Thyroid gland (tissue), 4 donors: Measurements from ENCODE around the gene KDM4B. TPM values are rescaled to one million over a fixed set of nuclear protein-coding genes. Genes with fewer than 3 reads are reported as not detected.
A peak's percentile ranks its signal among the peaks of the same experiment; 100 is the strongest.

Experiments used
- DNase-seq, 2 donors: peaks; one replicate each; pipeline ENCODE4 v3.0.0-alpha.2; 2019
- H3K27ac ChIP-seq, 3 donors: fragments of 200-600 bp; sonication (generic); 1 replicate in 2 of 3; 2 replicates in 1 of 3; pipeline ENCODE4 v1.5.1; 2016 to 2019; ENCODE audit warnings: mild to moderate bottlenecking in 1 of 3, moderate library complexity in 1 of 3
- H3K27me3 ChIP-seq: fragments of 200-600 bp; sonication (generic); one replicate; pipeline ENCODE4 v1.5.1; 2019
- H3K36me3 ChIP-seq, 2 donors: fragments of 200-600 bp; sonication (generic); one replicate each; pipeline ENCODE4 v1.5.1; 2016 to 2019
- H3K4me1 ChIP-seq, 2 donors: fragments of 200-600 bp; sonication (generic); one replicate each; pipeline ENCODE4 v1.5.1; 2017 to 2019
- H3K4me3 ChIP-seq, 3 donors: fragments of 200-600 bp; sonication (generic); replicated peaks in 1 of 3; 1 replicate in 2 of 3; 2 replicates in 1 of 3; pipeline ENCODE4 v1.5.1; 2016; ENCODE audit warnings: mild to moderate bottlenecking in 1 of 3
- H3K9me3 ChIP-seq: fragments of 200-600 bp; sonication (generic); one replicate; pipeline ENCODE4 v1.5.1; 2017
- CTCF ChIP-seq, 6 experiments: fragments of 200-600 bp in 3 of 6; fragments of 450-650 bp in 3 of 6; sonication (generic) in 3 of 6; IDR thresholded peaks; one replicate each; pipeline ENCODE4 v1.5.1; 2016 to 2019; ENCODE audit warnings: antibody characterized with exemption in 6 of 6, mild to moderate bottlenecking in 2 of 6, inconsistent platforms in 1 of 6, moderate library complexity in 1 of 6
- POLR2A ChIP-seq, 2 donors: fragments of 450-650 bp; IDR thresholded peaks; one replicate each; pipeline ENCODE4 v1.6.1; 2017; ENCODE audit warnings: antibody characterized with exemption in 2 of 2, mild to moderate bottlenecking in 2 of 2, moderate library complexity in 1 of 2
- WGBS, 2 donors: methylation state at CpG; one replicate each; pipeline ENCODE4 v1.1.5; 2017; 5-methylcytosine and 5-hydroxymethylcytosine counted together
- intact Hi-C: fragments of 100-400 bp; cut with DNase I; formaldehyde crosslinking; loops from one replicate; pipeline ENCODE4 v1.15.1; 2023
- total RNA-seq, 4 donors: library from RNA; depleted of rRNA; stranded (reverse); fragments of >200 nt; gene quantifications; one replicate each; pipeline ENCODE4 v1.2.3, GENCODE V29; 2016

KDM4B gene
- total RNA-seq, 4 donors from 2014 or later: 44.3 to 87.2 (median 75.8) TPM

- no peaks in the 10 kb centered on the region for H3K27me3 ChIP-seq
- H3K36me3 ChIP-seq: peaks cover 71 to 92% of the 10 kb centered on the region in 2 donors
- DNase-seq: peak in 1 of 2 donors; percentile 24
- no peak overlapping the region for H3K27ac ChIP-seq
- TF ChIP-seq POLR2A (IDR thresholded peaks at IDR 0.05) (no peak), CTCF (IDR thresholded peaks at IDR 0.05) (no peak)
- H3K4me3 ChIP-seq: no peak overlapping the region
- no peaks in the 10 kb centered on the region for H3K9me3 ChIP-seq
- 84 to 89% methylated on average over 27 to 30 of the region's 30 CpGs for WGBS, 2 donors
- intact Hi-C loops: no loop called here
- H3K4me1 ChIP-seq: no peaks in the 10 kb centered on the region
Observed at GRCh38 chr19:5138606-5139582, 170.0 kb downstream of the KDM4B start.

- no peaks in the 10 kb centered on the region for H3K27me3 ChIP-seq
- H3K36me3 ChIP-seq: peaks cover 71 to 92% of the 10 kb centered on the region in 2 donors
- 90 to 93% methylated on average over 15 to 20 of the region's 21 CpGs for WGBS, 2 donors
- DNase-seq: no peak
- no peak overlapping the region for H3K27ac ChIP-seq
- no peaks in the 10 kb centered on the region for H3K4me1 ChIP-seq
- intact Hi-C loops: no loop called here
- H3K9me3 ChIP-seq: no peaks in the 10 kb centered on the region
- TF ChIP-seq POLR2A (IDR thresholded peaks at IDR 0.05) (no peak), CTCF (IDR thresholded peaks at IDR 0.05) (no peak)
- H3K4me3 ChIP-seq: no peak overlapping the region
Observed at GRCh38 chr19:5139583-5140325, 170.8 kb downstream of the KDM4B start.

GRCh38 chr19:5141129-5141849, 172.4 kb downstream of the KDM4B start:
- no peaks in the 10 kb centered on the region for H3K9me3 ChIP-seq
- 88 to 92% methylated on average over 33 to 35 of the region's 37 CpGs for WGBS, 2 donors
- no peaks in the 10 kb centered on the region for H3K4me1 ChIP-seq
- H3K4me3 ChIP-seq: no peak overlapping the region
- intact Hi-C loops: no loop called here
- H3K27ac ChIP-seq: no peak overlapping the region
- H3K36me3 ChIP-seq: peaks cover 70 to 83% of the 10 kb centered on the region in 2 donors
- no peak for TF ChIP-seq POLR2A (IDR thresholded peaks at IDR 0.05)
- TF ChIP-seq CTCF (IDR thresholded peaks at IDR 0.05): no peak
- H3K27me3 ChIP-seq: no peaks in the 10 kb centered on the region
- DNase-seq: no peak

- TF ChIP-seq POLR2A (IDR thresholded peaks at IDR 0.05) (no peak), CTCF (IDR thresholded peaks at IDR 0.05) (no peak)
- no peak overlapping the region for H3K27ac ChIP-seq
- no peaks in the 10 kb centered on the region for H3K27me3 ChIP-seq
- intact Hi-C loops: no loop called here
- peaks cover 63 to 78% of the 10 kb centered on the region in 2 donors for H3K36me3 ChIP-seq
- no peaks in the 10 kb centered on the region for H3K4me1 ChIP-seq
- WGBS, 2 donors: 94% methylated on average over 6 to 10 of the region's 36 CpGs
- DNase-seq: no peak
- H3K4me3 ChIP-seq: no peak overlapping the region
- no peaks in the 10 kb centered on the region for H3K9me3 ChIP-seq
Observed at GRCh38 chr19:5141850-5142724, 173.2 kb downstream of the KDM4B start.
